Endothelial cell of umbilical vein (primary cell): ENCODE results near the gene FARP2. TPM values are rescaled to one million over a fixed set of nuclear protein-coding genes. Genes with fewer than 3 reads are reported as not detected.

Experiments
- BruUV-seq: library from RNA; stranded (reverse); fragments of 400-500 nt; replicated peaks from 2 replicates; lab custom pipeline; 2021; lab: Mats Ljungman, UMichigan
- CTCF ChIA-PET: fragments of 300-600, 350-600 bp; sonication (Branson Sonifier 250); formaldehyde crosslinking; loops from one replicate; lab custom pipeline; 2021; ENCODE audit warnings: antibody characterized with exemption, inconsistent platforms; lab: Charles Lee
- POLR2A ChIA-PET: fragments of 300-600, 350-600 bp; sonication (Branson Sonifier 250); formaldehyde crosslinking; loops from one replicate; lab custom pipeline; 2021; ENCODE audit warnings: antibody characterized with exemption, inconsistent platforms; lab: Charles Lee
- DNase-seq: peaks from one replicate; pipeline ENCODE4 v3.0.0-alpha.2; 2011; ENCODE audit warnings: low read depth, low spot score
- FAIRE-seq: peaks from 2 replicates; lab custom pipeline; 2011; peaks lifted over from hg19 to GRCh38; lab: Jason Lieb, UNC
- H2AFZ ChIP-seq: 2 replicates; pipeline ENCODE4 v1.6.0; 2012; ENCODE audit warnings: low read depth, low read length, control low read depth, inconsistent platforms
- H3K27ac ChIP-seq: 2 replicates; pipeline ENCODE4 v1.5.1; 2011; ENCODE audit warnings: low read depth, mild to moderate bottlenecking, control low read depth, low read length, moderate library complexity; ENCODE audit not compliant: insufficient read depth
- H3K27me3 ChIP-seq, 2 experiments: 2 replicates each; pipeline versions ENCODE4 v1.6.0 to v1.6.1; 2011; ENCODE audit warnings: low read length in 2 of 2, mixed read lengths in 1 of 2; ENCODE audit not compliant: control insufficient read depth in 2 of 2, insufficient read depth in 2 of 2
- H3K36me3 ChIP-seq, 2 experiments: 2 replicates in 1 of 2; 3 replicates in 1 of 2; pipeline ENCODE4 v1.5.1; 2011; ENCODE audit warnings: low read length in 2 of 2, mild to moderate bottlenecking in 1 of 2, moderate library complexity in 1 of 2; ENCODE audit not compliant: control insufficient read depth in 2 of 2, insufficient read depth in 2 of 2; ENCODE audit errors: extremely low read depth in 1 of 2
- H3K4me1 ChIP-seq: 3 replicates; pipeline ENCODE4 v1.5.1; 2011; ENCODE audit warnings: mild to moderate bottlenecking, low read length; ENCODE audit not compliant: control insufficient read depth, insufficient read depth; ENCODE audit errors: extremely low read depth
- H3K4me2 ChIP-seq: 2 replicates; pipeline ENCODE4 v1.6.1; 2011; ENCODE audit warnings: low read length, control low read depth, mixed read lengths; ENCODE audit not compliant: insufficient read depth
- H3K4me3 ChIP-seq, 3 experiments: fragments of 200-600 bp in 1 of 3; sonication (generic), shearing (Covaris generic) in 1 of 3; replicated peaks in 1 of 3; 2 replicates each; pipeline ENCODE4 v1.5.1; 2011 to 2016; ENCODE audit warnings: control low read depth in 3 of 3, low read length in 3 of 3, mild to moderate bottlenecking in 2 of 3, inconsistent platforms in 1 of 3, low read depth in 1 of 3, moderate library complexity in 1 of 3; ENCODE audit not compliant: insufficient read depth in 1 of 3
- H3K79me2 ChIP-seq: 2 replicates; pipeline ENCODE4 v1.6.0; 2012; ENCODE audit warnings: low read length, inconsistent platforms; ENCODE audit not compliant: control insufficient read depth, insufficient read depth
- H3K9ac ChIP-seq: replicated peaks from 2 replicates; pipeline ENCODE3; 2011; ENCODE audit warnings: low read length, control low read depth; ENCODE audit not compliant: insufficient read depth; ENCODE audit errors: extremely low read depth
- H3K9me1 ChIP-seq: replicated peaks from 3 replicates; pipeline ENCODE4 v1.6.0; 2011; ENCODE audit warnings: mild to moderate bottlenecking, low read length; ENCODE audit not compliant: control insufficient read depth, insufficient read depth; ENCODE audit errors: extremely low read depth
- H3K9me3 ChIP-seq: replicated peaks from 2 replicates; pipeline ENCODE4 v1.5.1; 2012; ENCODE audit warnings: low read length, inconsistent platforms; ENCODE audit not compliant: control insufficient read depth, insufficient read depth
- H4K20me1 ChIP-seq: replicated peaks from 2 replicates; pipeline ENCODE3; 2011; ENCODE audit warnings: mild to moderate bottlenecking, low read length; ENCODE audit not compliant: control insufficient read depth, insufficient read depth; ENCODE audit errors: extremely low read depth
- EZH2 ChIP-seq: IDR thresholded peaks from 2 replicates; pipeline ENCODE4 v1.6.1; 2012; ENCODE audit warnings: borderline replicate concordance, low read depth, mild to moderate bottlenecking, moderate library complexity, low read length, inconsistent platforms; ENCODE audit not compliant: severe bottlenecking
- FOS ChIP-seq: IDR thresholded peaks from 2 replicates; pipeline ENCODE4 v1.6.1; 2011; ENCODE audit warnings: mild to moderate bottlenecking, low read length, moderate library complexity, borderline replicate concordance; ENCODE audit not compliant: insufficient read depth
- GATA2 ChIP-seq: IDR thresholded peaks from 2 replicates; pipeline ENCODE4 v1.7.0; 2011; ENCODE audit warnings: low read depth, mild to moderate bottlenecking, moderate library complexity, mixed read lengths, low read length; ENCODE audit not compliant: insufficient read length, insufficient read depth
- JUN ChIP-seq: IDR thresholded peaks from 2 replicates; pipeline ENCODE4 v1.6.1; 2011; ENCODE audit warnings: borderline replicate concordance, low read depth; ENCODE audit not compliant: insufficient read length, insufficient read depth
- MYC ChIP-seq: IDR thresholded peaks from one replicate; pipeline ENCODE4 v1.6.1; 2011; ENCODE audit warnings: mild to moderate bottlenecking, low read depth, low read length
- POLR2A ChIP-seq: IDR thresholded peaks from 2 replicates; pipeline ENCODE4 v1.6.1; 2012; ENCODE audit warnings: low read depth, mild to moderate bottlenecking, control low read depth, low read length
- POLR2AphosphoS5 ChIP-seq: IDR thresholded peaks from 2 replicates; pipeline ENCODE4 v1.6.1; 2012; ENCODE audit warnings: low read depth, mild to moderate bottlenecking, control low read depth, low read length, moderate library complexity; ENCODE audit not compliant: insufficient read depth
- dilution Hi-C: fragments of 300-500 bp; cut with MboI; formaldehyde crosslinking; loops from one replicate; pipeline ENCODE4 v1.15.0; 2019; ENCODE audit warnings: low sequenced_read_pairs; ENCODE audit not compliant: extremely low pct_ligation_motif_present
- intact Hi-C: fragments of 100-400 bp; cut with micrococcal nuclease; formaldehyde crosslinking; loops from one replicate; pipeline ENCODE4 v1.10.0; 2022
- polyA plus RNA-seq, 4 experiments: library from polyadenylated mRNA; depleted of rRNA in 3 of 4; stranded (reverse) in 3 of 4; unstranded in 1 of 4; fragments of >200 nt; gene quantifications; 2 replicates each; pipeline versions ENCODE4 v1.2.1 to v1.2.3, GENCODE V29; 2011 to 2012; ENCODE audit warnings: missing spikeins in 1 of 4
- total RNA-seq: library from RNA; stranded (reverse); gene quantifications from 2 replicates; pipeline ENCODE4 v1.2.3, GENCODE V29; 2021
- TF ChIP-seq, protein P1 (sequence below): IDR thresholded peaks from 2 replicates; pipeline ENCODE4 v1.6.1; 2011; ENCODE audit not compliant: insufficient read depth, insufficient read length
- TF ChIP-seq, protein P2 (sequence below), 2 donors: IDR thresholded peaks; 1 replicate in 1 of 2; 2 replicates in 1 of 2; pipeline ENCODE4 v1.5.1; 2011; ENCODE audit warnings: low read length in 2 of 2, mild to moderate bottlenecking in 2 of 2, moderate library complexity in 2 of 2, control low read depth in 1 of 2, inconsistent platforms in 1 of 2, low read depth in 1 of 2; ENCODE audit not compliant: insufficient read depth in 1 of 2; ENCODE audit errors: extremely low read depth in 1 of 2

The FARP2 gene
- total and polyA plus RNA-seq, 2 donors (not counting 3 experiments of a cell fraction or from before 2014, with no cell fraction given) = 15.3 to 45.3 TPM

DNA sequence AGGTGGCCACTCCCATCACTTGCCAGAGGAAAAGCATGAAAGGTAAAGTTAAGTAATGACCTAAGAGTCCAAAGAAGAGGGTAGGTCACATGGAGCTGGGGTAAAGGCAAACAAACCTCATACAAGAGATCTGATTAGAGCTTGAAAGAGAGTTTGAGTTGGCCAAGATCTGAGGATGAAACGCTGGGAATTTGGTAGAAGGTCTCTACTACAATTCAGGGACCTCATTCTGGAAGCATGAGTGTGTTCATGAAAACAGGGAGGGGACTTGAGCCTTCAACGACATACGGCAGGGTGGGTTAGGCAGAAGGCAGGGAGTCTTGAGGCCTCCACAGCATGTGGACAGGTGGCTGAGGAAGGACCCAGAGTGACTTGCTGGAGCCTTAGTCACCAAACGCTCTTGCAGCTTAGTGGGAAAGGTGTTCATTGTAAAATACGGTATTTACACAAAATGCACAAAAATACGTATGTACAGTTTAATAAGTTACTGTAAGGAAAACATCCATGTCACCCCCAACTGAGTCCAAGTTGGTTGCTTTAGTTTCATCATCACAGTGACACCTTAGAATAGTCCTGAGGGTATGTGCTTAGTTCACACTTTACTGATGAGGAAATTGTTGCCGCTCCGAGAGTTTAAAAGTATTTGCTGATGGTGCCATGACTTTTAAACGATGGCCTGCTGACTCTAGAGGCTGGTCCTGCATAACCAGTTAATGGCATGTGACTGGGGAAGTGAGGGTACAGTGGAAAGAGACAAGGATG is 5.0 kb upstream of the FARP2 start:
- H3K27me3 ChIP-seq = no peaks in the 10 kb centered on the region
- peaks cover 33 to 44% of the 10 kb centered on the region in 2 experiments for H3K36me3 ChIP-seq
- no peak overlapping the region for H2AFZ ChIP-seq
- intact Hi-C loops = no loop called here
- TF ChIP-seq MYC (no peak), GATA2 (no peak), FOS (no peak), EZH2 (no peak), POLR2A (no peak), JUN (no peak), POLR2AphosphoS5 (no peak)
- TF ChIP-seq, protein P1, sequence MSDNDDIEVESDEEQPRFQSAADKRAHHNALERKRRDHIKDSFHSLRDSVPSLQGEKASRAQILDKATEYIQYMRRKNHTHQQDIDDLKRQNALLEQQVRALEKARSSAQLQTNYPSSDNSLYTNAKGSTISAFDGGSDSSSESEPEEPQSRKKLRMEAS = no peak
- TF ChIP-seq, protein P2, sequence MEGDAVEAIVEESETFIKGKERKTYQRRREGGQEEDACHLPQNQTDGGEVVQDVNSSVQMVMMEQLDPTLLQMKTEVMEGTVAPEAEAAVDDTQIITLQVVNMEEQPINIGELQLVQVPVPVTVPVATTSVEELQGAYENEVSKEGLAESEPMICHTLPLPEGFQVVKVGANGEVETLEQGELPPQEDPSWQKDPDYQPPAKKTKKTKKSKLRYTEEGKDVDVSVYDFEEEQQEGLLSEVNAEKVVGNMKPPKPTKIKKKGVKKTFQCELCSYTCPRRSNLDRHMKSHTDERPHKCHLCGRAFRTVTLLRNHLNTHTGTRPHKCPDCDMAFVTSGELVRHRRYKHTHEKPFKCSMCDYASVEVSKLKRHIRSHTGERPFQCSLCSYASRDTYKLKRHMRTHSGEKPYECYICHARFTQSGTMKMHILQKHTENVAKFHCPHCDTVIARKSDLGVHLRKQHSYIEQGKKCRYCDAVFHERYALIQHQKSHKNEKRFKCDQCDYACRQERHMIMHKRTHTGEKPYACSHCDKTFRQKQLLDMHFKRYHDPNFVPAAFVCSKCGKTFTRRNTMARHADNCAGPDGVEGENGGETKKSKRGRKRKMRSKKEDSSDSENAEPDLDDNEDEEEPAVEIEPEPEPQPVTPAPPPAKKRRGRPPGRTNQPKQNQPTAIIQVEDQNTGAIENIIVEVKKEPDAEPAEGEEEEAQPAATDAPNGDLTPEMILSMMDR (IDR thresholded peaks at IDR 0.05; ENCODE audit: extremely low read depth in 1 of 2, insufficient read depth in 1 of 2, low read depth in 1 of 2, low read length in 2 of 2) = no peak
- BruUV-seq = no TSS peak
- no peak overlapping the region for H3K4me2 ChIP-seq
- no peaks in the 10 kb centered on the region for H3K9me1 ChIP-seq
- no peak overlapping the region for H3K9ac ChIP-seq
- H3K9me3 ChIP-seq = no peaks in the 10 kb centered on the region
- H3K79me2 ChIP-seq = no peaks in the 10 kb centered on the region
- ChIA-PET POLR2A (no interaction called here), CTCF (no interaction called here)
- no peaks in the 10 kb centered on the region for H4K20me1 ChIP-seq
- no peak for FAIRE-seq
- no peak overlapping the region for H3K27ac ChIP-seq
- H3K4me3 ChIP-seq = no peak overlapping the region
- no peaks in the 10 kb centered on the region for H3K4me1 ChIP-seq
- dilution Hi-C loops = no loop called here
- no peak for DNase-seq
